Panc1 (cell line): Measurements from ENCODE around the gene MTX1.

Experiments
- CTCF ChIP-seq: fragments of 450-650 bp; IDR thresholded peaks from 2 replicates; pipeline ENCODE4 v1.5.1; 2017; ENCODE audit warnings: mild to moderate bottlenecking
- POLR2AphosphoS5 ChIP-seq: IDR thresholded peaks from 2 replicates; pipeline ENCODE4 v1.6.1; 2012; ENCODE audit warnings: mild to moderate bottlenecking, low read depth, low read length, moderate library complexity
- REST ChIP-seq, 2 experiments: IDR thresholded peaks; 2 replicates each; pipeline ENCODE4 v1.6.1; 2011 to 2012; ENCODE audit warnings: low read depth in 2 of 2, control low read depth in 1 of 2, low read length in 1 of 2, mild to moderate bottlenecking in 1 of 2, moderate library complexity in 1 of 2; ENCODE audit not compliant: insufficient read depth in 1 of 2
- SIN3A ChIP-seq: IDR thresholded peaks from 2 replicates; pipeline ENCODE4 v1.6.1; 2012; ENCODE audit warnings: low read depth, mild to moderate bottlenecking, low read length, moderate library complexity, borderline replicate concordance; ENCODE audit not compliant: insufficient read depth
- TCF7L2 ChIP-seq: IDR thresholded peaks from 2 replicates; pipeline ENCODE4 v1.6.1; 2011; ENCODE audit warnings: mild to moderate bottlenecking, low read depth, low read length, inconsistent platforms

GRCh38 chr1:155168456-155169210 is 39.9 kb upstream of the MTX1 start:
- TF ChIP-seq SIN3A (no peak), CTCF (no peak), POLR2AphosphoS5 (no peak), TCF7L2 (no peak), REST (IDR thresholded peaks at IDR 0.05; ENCODE audit: insufficient read depth in 1 of 2, low read depth in 2 of 2, low read length in 1 of 2) (no peak)
